ENCODE results near the gene ASB18.

Gene ASB18

GRCh38 chr2:236264256-236264655, at the start of gene ASB18:
Gene ASB18, minus strand, starts transcription at chr2:236264406. Its CDS starts 61 bp downstream, at chr2:236264345.
- no peak for DNase-seq (ENCODE audit: low read depth, low spot score)
- Histone ChIP-seq H3K27ac (no peak within 1 kb of the TSS), H3K36me3 (ENCODE audit: insufficient read depth, low read length) (no peaks in the 10 kb centered on the region), H3K4me3 (no peak within 1 kb of the TSS), H3K9me3 (ENCODE audit: low read depth, low read length) (no peaks in the 10 kb centered on the region), H3K9ac (ENCODE audit: insufficient read length) (no peak within 1 kb of the TSS)
- no peak for TF ChIP-seq FOXP2 (optimal IDR thresholded peaks at IDR 0.05; ENCODE audit: control extremely low read depth, extremely low read length, insufficient read depth)

GRCh38 chr2:236311286-236311685, 47.1 kb upstream of the ASB18 start:
- DNase-seq (ENCODE audit: low read depth, low spot score), result no peak
- Histone ChIP-seq H3K36me3 (ENCODE audit: insufficient read depth, low read length) (no peaks in the 10 kb centered on the region), H3K27ac (no peak overlapping the region), H3K9ac (ENCODE audit: insufficient read length) (no peak overlapping the region), H3K9me3 (ENCODE audit: low read depth, low read length) (0 out of 2 replicates have a peak, but pooled peaks cover 6% of the 10 kb centered on the region), H3K4me3 (no peak overlapping the region)
- TF ChIP-seq FOXP2 (optimal IDR thresholded peaks at IDR 0.05; ENCODE audit: control extremely low read depth, extremely low read length, insufficient read depth) (no peak), POLR2AphosphoS5 (IDR thresholded peaks at IDR 0.05; ENCODE audit: borderline replicate concordance, low read depth, low read length) (no peak), EZH2 (IDR thresholded peaks at IDR 0.05) (no peak)

GRCh38 chr2:236309669-236310029, 45.4 kb upstream of the ASB18 start:
- no peak overlapping the region for H3K9ac ChIP-seq (ENCODE audit: insufficient read length)
- 0 out of 2 replicates have a peak, but pooled peaks cover 6% of the 10 kb centered on the region for H3K9me3 ChIP-seq (ENCODE audit: low read depth, low read length)
- no peak overlapping the region for H3K4me3 ChIP-seq
- TF ChIP-seq FOXP2 (optimal IDR thresholded peaks at IDR 0.05; ENCODE audit: control extremely low read depth, extremely low read length, insufficient read depth) (no peak), POLR2AphosphoS5 (IDR thresholded peaks at IDR 0.05; ENCODE audit: borderline replicate concordance, low read depth, low read length) (no peak), EZH2 (IDR thresholded peaks at IDR 0.05) (no peak)
- DNase-seq (ENCODE audit: low read depth, low spot score), result no peak
- H3K36me3 ChIP-seq (ENCODE audit: insufficient read depth, low read length), result no peaks in the 10 kb centered on the region
- H3K27ac ChIP-seq, result no peak overlapping the region

- Histone ChIP-seq H3K27ac (no peak overlapping the region), H3K36me3 (ENCODE audit: insufficient read depth, low read length) (no peaks in the 10 kb centered on the region), H3K9me3 (ENCODE audit: low read depth, low read length) (0 out of 2 replicates have a peak, but pooled peaks cover 6% of the 10 kb centered on the region), H3K4me3 (no peak overlapping the region), H3K9ac (ENCODE audit: insufficient read length) (no peak overlapping the region)
- TF ChIP-seq POLR2AphosphoS5 (IDR thresholded peaks at IDR 0.05; ENCODE audit: borderline replicate concordance, low read depth, low read length) (no peak), EZH2 (IDR thresholded peaks at IDR 0.05) (no peak), FOXP2 (optimal IDR thresholded peaks at IDR 0.05; ENCODE audit: control extremely low read depth, extremely low read length, insufficient read depth) (no peak)
- no peak for DNase-seq (ENCODE audit: low read depth, low spot score)
Measured at GRCh38 chr2:236308855-236309668, 44.9 kb upstream of the ASB18 start.

GRCh38 chr2:236307641-236308040, 43.4 kb upstream of the ASB18 start:
- no peak overlapping the region for H3K27ac ChIP-seq
- 0 out of 2 replicates have a peak, but pooled peaks cover 3% of the 10 kb centered on the region for H3K9me3 ChIP-seq (ENCODE audit: low read depth, low read length)
- DNase-seq (ENCODE audit: low read depth, low spot score), result no peak
- H3K9ac ChIP-seq (ENCODE audit: insufficient read length), result no peak overlapping the region
- H3K36me3 ChIP-seq (ENCODE audit: insufficient read depth, low read length), result no peaks in the 10 kb centered on the region
- TF ChIP-seq EZH2 (IDR thresholded peaks at IDR 0.05), result no peak
- no peak for TF ChIP-seq POLR2AphosphoS5 (IDR thresholded peaks at IDR 0.05; ENCODE audit: borderline replicate concordance, low read depth, low read length)
- TF ChIP-seq FOXP2 (optimal IDR thresholded peaks at IDR 0.05; ENCODE audit: control extremely low read depth, extremely low read length, insufficient read depth), result no peak
- no peak overlapping the region for H3K4me3 ChIP-seq

GRCh38 chr2:236306825-236307540, 42.8 kb upstream of the ASB18 start:
- H3K36me3 ChIP-seq (ENCODE audit: insufficient read depth, low read length), result no peaks in the 10 kb centered on the region
- no peak overlapping the region for H3K4me3 ChIP-seq
- no peak overlapping the region for H3K27ac ChIP-seq
- DNase-seq (ENCODE audit: low read depth, low spot score), result no peak
- no peak overlapping the region for H3K9ac ChIP-seq (ENCODE audit: insufficient read length)
- no peak for TF ChIP-seq FOXP2 (optimal IDR thresholded peaks at IDR 0.05; ENCODE audit: control extremely low read depth, extremely low read length, insufficient read depth)
- no peak for TF ChIP-seq POLR2AphosphoS5 (IDR thresholded peaks at IDR 0.05; ENCODE audit: borderline replicate concordance, low read depth, low read length)
- no peak for TF ChIP-seq EZH2 (IDR thresholded peaks at IDR 0.05)
- H3K9me3 ChIP-seq (ENCODE audit: low read depth, low read length), result no peaks in the 10 kb centered on the region

GRCh38 chr2:236305964-236306605, 41.9 kb upstream of the ASB18 start:
- TF ChIP-seq FOXP2 (optimal IDR thresholded peaks at IDR 0.05; ENCODE audit: control extremely low read depth, extremely low read length, insufficient read depth) (no peak), POLR2AphosphoS5 (IDR thresholded peaks at IDR 0.05; ENCODE audit: borderline replicate concordance, low read depth, low read length) (no peak), EZH2 (IDR thresholded peaks at IDR 0.05) (no peak)
- H3K27ac ChIP-seq, result no peak overlapping the region
- no peak overlapping the region for H3K4me3 ChIP-seq
- no peaks in the 10 kb centered on the region for H3K36me3 ChIP-seq (ENCODE audit: insufficient read depth, low read length)
- DNase-seq (ENCODE audit: low read depth, low spot score), result no peak
- H3K9me3 ChIP-seq (ENCODE audit: low read depth, low read length), result no peaks in the 10 kb centered on the region
- no peak overlapping the region for H3K9ac ChIP-seq (ENCODE audit: insufficient read length)

- Histone ChIP-seq H3K36me3 (ENCODE audit: insufficient read depth, low read length) (no peaks in the 10 kb centered on the region), H3K9me3 (ENCODE audit: low read depth, low read length) (no peaks in the 10 kb centered on the region), H3K27ac (no peak overlapping the region), H3K9ac (ENCODE audit: insufficient read length) (no peak overlapping the region), H3K4me3 (no peak overlapping the region)
- TF ChIP-seq POLR2AphosphoS5 (IDR thresholded peaks at IDR 0.05; ENCODE audit: borderline replicate concordance, low read depth, low read length) (no peak), EZH2 (IDR thresholded peaks at IDR 0.05) (no peak), FOXP2 (optimal IDR thresholded peaks at IDR 0.05; ENCODE audit: control extremely low read depth, extremely low read length, insufficient read depth) (no peak)
- DNase-seq (ENCODE audit: low read depth, low spot score), result no peak
Measured at GRCh38 chr2:236305531-236305930, 41.3 kb upstream of the ASB18 start.
